Caco-2 (cell line): Measurements from ENCODE around the gene CLEC4M. TPM values are rescaled to one million over a fixed set of nuclear protein-coding genes. Genes with fewer than 3 reads are reported as not detected.
A peak's percentile ranks its signal among the peaks of the same experiment; 100 is the strongest.

Source experiments
- BruUV-seq: library from RNA; stranded (reverse); fragments of 400-500 nt; replicated peaks from 2 replicates; lab custom pipeline; 2021; lab: Mats Ljungman, UMichigan
- CTCF ChIA-PET: fragments of 300-600 bp; sonication (Branson Sonifier 250); formaldehyde crosslinking; loops from one replicate; lab custom pipeline; 2022; ENCODE audit warnings: antibody characterized with exemption; lab: Charles Lee
- POLR2A ChIA-PET: fragments of 300-600 bp; sonication (Branson Sonifier 250); formaldehyde crosslinking; loops from one replicate; lab custom pipeline; 2022; ENCODE audit warnings: antibody characterized with exemption; lab: Charles Lee
- DNase-seq, 2 experiments: peaks; one replicate each; pipeline versions ENCODE4 v3.0.0 to v3.0.0-alpha.2; 2020 to 2022
- H3K27me3 ChIP-seq: replicated peaks from 2 replicates; pipeline ENCODE4 v1.6.0; 2011; ENCODE audit warnings: low read length; ENCODE audit not compliant: control insufficient read depth, insufficient read depth
- H3K36me3 ChIP-seq: 2 replicates; pipeline ENCODE4 v1.5.1; 2011; ENCODE audit warnings: low read length; ENCODE audit not compliant: control insufficient read depth, insufficient read depth
- H3K4me1 ChIP-seq: fragments of 250-450 bp; sonication (Bioruptor Pico); 2 replicates; pipeline ENCODE4 v1.5.1; 2020; ENCODE audit warnings: mild to moderate bottlenecking
- H3K4me3 ChIP-seq: 2 replicates; pipeline ENCODE4 v1.5.1; 2011; ENCODE audit warnings: low read depth, mild to moderate bottlenecking, control low read depth, low read length
- H3K9me3 ChIP-seq: fragments of 250-450 bp; sonication (Bioruptor Pico); 2 replicates; pipeline ENCODE4 v1.5.1; 2020; ENCODE audit warnings: mild to moderate bottlenecking, moderate library complexity
- H3K27ac Mint-ChIP-seq: one replicate; pipeline ENCODE4 v1.8.0; 2022; ENCODE audit warnings: mixed read lengths; ENCODE audit not compliant: unreplicated experiment
- H3K27me3 Mint-ChIP-seq: one replicate; pipeline ENCODE4 v1.8.0; 2022; ENCODE audit warnings: mixed read lengths; ENCODE audit not compliant: insufficient read depth, unreplicated experiment
- H3K36me3 Mint-ChIP-seq: one replicate; pipeline ENCODE4 v1.8.0; 2022; ENCODE audit warnings: mild to moderate bottlenecking, mixed read lengths; ENCODE audit not compliant: insufficient read depth, unreplicated experiment
- H3K4me1 Mint-ChIP-seq: one replicate; pipeline ENCODE4 v1.8.0; 2022; ENCODE audit warnings: low read depth, mixed read lengths; ENCODE audit not compliant: unreplicated experiment
- H3K4me3 Mint-ChIP-seq: one replicate; pipeline ENCODE4 v1.8.0; 2022; ENCODE audit warnings: mild to moderate bottlenecking, moderate library complexity, mixed read lengths; ENCODE audit not compliant: unreplicated experiment
- H3K9me3 Mint-ChIP-seq: one replicate; pipeline ENCODE4 v1.8.0; 2022; ENCODE audit warnings: mixed read lengths; ENCODE audit not compliant: unreplicated experiment
- intact Hi-C: fragments of 100-400 bp; cut with micrococcal nuclease; formaldehyde crosslinking; loops from one replicate; pipeline ENCODE4 v1.10.0; 2022; ENCODE audit not compliant: unreplicated experiment
- total RNA-seq: library from RNA; stranded (reverse); gene quantifications from 2 replicates; pipeline ENCODE4 v1.2.3, GENCODE V29; 2022
- TF ChIP-seq, protein P1 (sequence below), 2 experiments: fragments of 200-600 bp in 1 of 2; IDR thresholded peaks; 1 replicate in 1 of 2; 2 replicates in 1 of 2; pipeline versions ENCODE4 v1.5.1 to v1.8.0; 2011 to 2022; ENCODE audit warnings: antibody characterized with exemption in 1 of 2, control low read depth in 1 of 2, inconsistent platforms in 1 of 2, low read depth in 1 of 2, low read length in 1 of 2, mild to moderate bottlenecking in 1 of 2, moderate library complexity in 1 of 2; ENCODE audit not compliant: insufficient read depth in 1 of 2, severe bottlenecking in 1 of 2, unreplicated experiment in 1 of 2

CLEC4M gene
- total RNA-seq, 1 experiment from 2014 or later: not detected

DNA sequence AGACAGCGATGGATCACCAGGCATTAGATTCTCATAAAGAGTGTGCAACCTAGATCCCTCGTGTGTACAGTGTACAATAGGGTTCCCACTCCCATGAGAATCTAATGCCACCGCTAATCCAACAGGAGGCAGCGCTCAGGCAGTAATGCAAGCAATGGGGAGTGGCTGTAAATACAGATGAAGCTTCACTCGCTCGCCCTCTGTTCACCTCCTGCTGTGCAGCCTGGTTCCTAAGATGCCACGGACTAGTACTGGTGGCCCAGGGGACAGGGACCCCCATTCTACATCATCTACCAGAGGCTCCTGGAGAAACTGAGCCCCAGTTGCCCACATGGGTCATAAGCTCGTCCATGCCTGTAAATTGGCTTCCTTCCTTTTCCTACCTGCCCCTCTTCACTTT is 8.0 kb downstream of the CLEC4M start:
- H3K36me3 ChIP-seq: no peaks in the 10 kb centered on the region
- TF ChIP-seq, protein P1, sequence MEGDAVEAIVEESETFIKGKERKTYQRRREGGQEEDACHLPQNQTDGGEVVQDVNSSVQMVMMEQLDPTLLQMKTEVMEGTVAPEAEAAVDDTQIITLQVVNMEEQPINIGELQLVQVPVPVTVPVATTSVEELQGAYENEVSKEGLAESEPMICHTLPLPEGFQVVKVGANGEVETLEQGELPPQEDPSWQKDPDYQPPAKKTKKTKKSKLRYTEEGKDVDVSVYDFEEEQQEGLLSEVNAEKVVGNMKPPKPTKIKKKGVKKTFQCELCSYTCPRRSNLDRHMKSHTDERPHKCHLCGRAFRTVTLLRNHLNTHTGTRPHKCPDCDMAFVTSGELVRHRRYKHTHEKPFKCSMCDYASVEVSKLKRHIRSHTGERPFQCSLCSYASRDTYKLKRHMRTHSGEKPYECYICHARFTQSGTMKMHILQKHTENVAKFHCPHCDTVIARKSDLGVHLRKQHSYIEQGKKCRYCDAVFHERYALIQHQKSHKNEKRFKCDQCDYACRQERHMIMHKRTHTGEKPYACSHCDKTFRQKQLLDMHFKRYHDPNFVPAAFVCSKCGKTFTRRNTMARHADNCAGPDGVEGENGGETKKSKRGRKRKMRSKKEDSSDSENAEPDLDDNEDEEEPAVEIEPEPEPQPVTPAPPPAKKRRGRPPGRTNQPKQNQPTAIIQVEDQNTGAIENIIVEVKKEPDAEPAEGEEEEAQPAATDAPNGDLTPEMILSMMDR (IDR thresholded peaks at IDR 0.05; ENCODE audit: insufficient read depth in 1 of 2, low read depth in 1 of 2, low read length in 1 of 2, severe bottlenecking in 1 of 2, unreplicated experiment in 1 of 2): no peak
- Mint-ChIP-seq H3K9me3 (no peaks in the 10 kb centered on the region), H3K27ac (no peak overlapping the region), H3K27me3 (peaks cover 6% of the 10 kb centered on the region), H3K4me1 (peaks cover 9% of the 10 kb centered on the region), H3K4me3 (no peak overlapping the region), H3K36me3 (no peaks in the 10 kb centered on the region)
- CTCF ChIA-PET: no interaction called here
- BruUV-seq: no TSS peak
- H3K4me3 ChIP-seq: no peak overlapping the region
- POLR2A ChIA-PET: no interaction called here
- no peaks in the 10 kb centered on the region for H3K27me3 ChIP-seq
- intact Hi-C loops: no loop called here
- H3K9me3 ChIP-seq: no peaks in the 10 kb centered on the region
- DNase-seq: no peak
- no peaks in the 10 kb centered on the region for H3K4me1 ChIP-seq

DNA sequence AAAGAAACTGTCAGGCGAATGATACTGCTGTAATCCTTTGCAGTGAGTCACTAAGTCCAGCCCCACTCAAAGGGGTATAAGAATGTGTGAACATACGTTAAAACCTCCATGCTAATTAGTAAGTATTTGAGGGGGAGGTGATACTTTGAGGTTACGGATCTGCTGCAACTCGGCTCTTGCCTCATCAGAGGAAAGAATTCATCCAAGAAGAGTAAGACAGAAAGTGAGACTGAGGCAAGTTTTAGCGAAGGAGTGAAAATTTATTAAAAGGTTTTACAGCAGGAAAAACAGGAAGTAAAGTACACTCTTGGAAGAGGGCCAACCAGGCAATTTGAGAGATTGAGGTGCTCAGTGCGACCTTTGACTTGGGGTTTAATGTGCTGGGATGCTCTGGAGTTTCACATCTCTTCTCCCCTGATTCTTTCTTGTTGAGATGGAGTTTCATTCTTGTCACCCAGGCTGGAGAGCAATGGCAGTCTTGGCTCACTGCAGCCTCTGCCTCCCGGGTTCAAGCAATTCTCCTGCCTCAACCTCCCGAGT is 9.8 kb downstream of the CLEC4M start:
- intact Hi-C loops: no loop called here
- H3K4me1 ChIP-seq: no peaks in the 10 kb centered on the region
- no TSS peak for BruUV-seq
- TF ChIP-seq, protein P1 (IDR thresholded peaks at IDR 0.05; ENCODE audit: insufficient read depth in 1 of 2, low read depth in 1 of 2, low read length in 1 of 2, severe bottlenecking in 1 of 2, unreplicated experiment in 1 of 2): no peak
- Mint-ChIP-seq H3K27me3 (peaks cover under 1% of the 10 kb centered on the region), H3K4me3 (no peak overlapping the region), H3K9me3 (no peaks in the 10 kb centered on the region), H3K27ac (peak overlapping the region; percentile 9), H3K36me3 (no peaks in the 10 kb centered on the region), H3K4me1 (peaks cover 9% of the 10 kb centered on the region)
- DNase-seq: no peak
- ChIA-PET POLR2A (no interaction called here), CTCF (no interaction called here)
- no peaks in the 10 kb centered on the region for H3K27me3 ChIP-seq
- no peaks in the 10 kb centered on the region for H3K36me3 ChIP-seq
- H3K9me3 ChIP-seq: no peaks in the 10 kb centered on the region
- no peak overlapping the region for H3K4me3 ChIP-seq

DNA sequence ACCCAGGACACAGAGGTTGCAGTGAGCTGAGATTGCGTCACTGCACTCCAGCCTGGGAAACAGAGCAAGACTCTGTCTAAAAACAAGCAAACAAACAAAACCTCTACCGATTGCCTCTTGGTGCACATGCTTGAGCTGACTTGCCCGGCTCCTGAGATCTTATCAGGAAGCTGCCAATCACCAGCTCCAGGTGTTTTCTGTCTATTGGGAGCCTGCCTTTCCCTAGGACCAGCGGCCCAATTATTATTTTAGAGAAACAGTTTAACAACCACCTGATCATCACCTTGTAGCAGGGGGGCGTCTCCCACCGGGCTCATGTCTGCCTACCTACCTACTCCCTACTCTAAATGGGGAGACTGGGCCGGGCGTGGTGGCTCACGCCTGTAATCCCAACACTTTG is 10.8 kb downstream of the CLEC4M start:
- no peak overlapping the region for H3K4me3 Mint-ChIP-seq
- intact Hi-C loops: no loop called here
- no TSS peak for BruUV-seq
- ChIA-PET CTCF (no interaction called here), POLR2A (no interaction called here)
- Histone ChIP-seq H3K9me3 (no peaks in the 10 kb centered on the region), H3K27me3 (no peaks in the 10 kb centered on the region), H3K4me3 (no peak overlapping the region), H3K36me3 (no peaks in the 10 kb centered on the region), H3K4me1 (no peaks in the 10 kb centered on the region)
- no peaks in the 10 kb centered on the region for H3K9me3 Mint-ChIP-seq
- no peaks in the 10 kb centered on the region for H3K36me3 Mint-ChIP-seq
- TF ChIP-seq, protein P1 (IDR thresholded peaks at IDR 0.05; ENCODE audit: insufficient read depth in 1 of 2, low read depth in 1 of 2, low read length in 1 of 2, severe bottlenecking in 1 of 2, unreplicated experiment in 1 of 2): no peak
- peaks cover 9% of the 10 kb centered on the region for H3K4me1 Mint-ChIP-seq
- no peaks in the 10 kb centered on the region for H3K27me3 Mint-ChIP-seq
- H3K27ac Mint-ChIP-seq: no peak overlapping the region
- DNase-seq: no peak
